ENCODE results near the gene LRRC27.

DNA sequence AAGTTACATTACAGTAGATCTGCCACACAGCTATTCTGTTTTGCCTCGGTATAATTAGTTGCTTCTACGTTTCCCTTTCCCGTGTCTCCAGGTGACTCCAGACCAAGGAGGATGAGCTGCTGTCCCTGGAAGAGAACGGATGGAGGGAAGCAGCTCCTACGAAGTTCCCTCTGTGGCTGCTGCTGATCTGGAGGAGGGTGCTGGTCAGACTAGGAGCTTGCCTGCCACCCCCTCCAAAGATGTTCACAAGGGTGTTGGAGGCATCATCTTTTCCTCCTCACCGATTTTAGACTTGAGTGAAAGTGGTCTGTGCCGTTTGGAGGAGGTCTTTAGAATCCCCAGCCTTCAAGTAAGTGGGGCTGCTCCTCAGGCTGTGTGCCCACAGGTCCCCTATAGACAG, 1.4 kb downstream of the LRRC27 start:
- TF ChIP-seq, protein P1, sequence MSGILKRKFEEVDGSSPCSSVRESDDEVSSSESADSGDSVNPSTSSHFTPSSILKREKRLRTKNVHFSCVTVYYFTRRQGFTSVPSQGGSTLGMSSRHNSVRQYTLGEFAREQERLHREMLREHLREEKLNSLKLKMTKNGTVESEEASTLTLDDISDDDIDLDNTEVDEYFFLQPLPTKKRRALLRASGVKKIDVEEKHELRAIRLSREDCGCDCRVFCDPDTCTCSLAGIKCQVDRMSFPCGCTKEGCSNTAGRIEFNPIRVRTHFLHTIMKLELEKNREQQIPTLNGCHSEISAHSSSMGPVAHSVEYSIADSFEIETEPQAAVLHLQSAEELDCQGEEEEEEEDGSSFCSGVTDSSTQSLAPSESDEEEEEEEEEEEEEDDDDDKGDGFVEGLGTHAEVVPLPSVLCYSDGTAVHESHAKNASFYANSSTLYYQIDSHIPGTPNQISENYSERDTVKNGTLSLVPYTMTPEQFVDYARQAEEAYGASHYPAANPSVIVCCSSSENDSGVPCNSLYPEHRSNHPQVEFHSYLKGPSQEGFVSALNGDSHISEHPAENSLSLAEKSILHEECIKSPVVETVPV (CRISPR knock-in tag; IDR thresholded peaks at IDR 0.05) = no peak
- no peak for TF ChIP-seq OSR1 (CRISPR knock-in tag; IDR thresholded peaks at IDR 0.05)
- no peak for TF ChIP-seq ZFP3 (CRISPR knock-in tag; IDR thresholded peaks at IDR 0.05)
- TF ChIP-seq, protein P2, sequence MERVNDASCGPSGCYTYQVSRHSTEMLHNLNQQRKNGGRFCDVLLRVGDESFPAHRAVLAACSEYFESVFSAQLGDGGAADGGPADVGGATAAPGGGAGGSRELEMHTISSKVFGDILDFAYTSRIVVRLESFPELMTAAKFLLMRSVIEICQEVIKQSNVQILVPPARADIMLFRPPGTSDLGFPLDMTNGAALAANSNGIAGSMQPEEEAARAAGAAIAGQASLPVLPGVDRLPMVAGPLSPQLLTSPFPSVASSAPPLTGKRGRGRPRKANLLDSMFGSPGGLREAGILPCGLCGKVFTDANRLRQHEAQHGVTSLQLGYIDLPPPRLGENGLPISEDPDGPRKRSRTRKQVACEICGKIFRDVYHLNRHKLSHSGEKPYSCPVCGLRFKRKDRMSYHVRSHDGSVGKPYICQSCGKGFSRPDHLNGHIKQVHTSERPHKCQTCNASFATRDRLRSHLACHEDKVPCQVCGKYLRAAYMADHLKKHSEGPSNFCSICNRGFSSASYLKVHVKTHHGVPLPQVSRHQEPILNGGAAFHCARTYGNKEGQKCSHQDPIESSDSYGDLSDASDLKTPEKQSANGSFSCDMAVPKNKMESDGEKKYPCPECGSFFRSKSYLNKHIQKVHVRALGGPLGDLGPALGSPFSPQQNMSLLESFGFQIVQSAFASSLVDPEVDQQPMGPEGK (CRISPR knock-in tag; IDR thresholded peaks at IDR 0.05; ENCODE audit: borderline replicate concordance) = no peak
- TF ChIP-seq CSDC2 (CRISPR knock-in tag; IDR thresholded peaks at IDR 0.05) = no peak
- no peak for TF ChIP-seq TCF4 (CRISPR knock-in tag; IDR thresholded peaks at IDR 0.05; ENCODE audit: borderline replicate concordance)
- TF ChIP-seq ZNF70 (CRISPR knock-in tag; IDR thresholded peaks at IDR 0.05) = no peak
- no peak for TF ChIP-seq TOX (CRISPR knock-in tag; IDR thresholded peaks at IDR 0.05; ENCODE audit: borderline replicate concordance)
- TF ChIP-seq, protein P3, sequence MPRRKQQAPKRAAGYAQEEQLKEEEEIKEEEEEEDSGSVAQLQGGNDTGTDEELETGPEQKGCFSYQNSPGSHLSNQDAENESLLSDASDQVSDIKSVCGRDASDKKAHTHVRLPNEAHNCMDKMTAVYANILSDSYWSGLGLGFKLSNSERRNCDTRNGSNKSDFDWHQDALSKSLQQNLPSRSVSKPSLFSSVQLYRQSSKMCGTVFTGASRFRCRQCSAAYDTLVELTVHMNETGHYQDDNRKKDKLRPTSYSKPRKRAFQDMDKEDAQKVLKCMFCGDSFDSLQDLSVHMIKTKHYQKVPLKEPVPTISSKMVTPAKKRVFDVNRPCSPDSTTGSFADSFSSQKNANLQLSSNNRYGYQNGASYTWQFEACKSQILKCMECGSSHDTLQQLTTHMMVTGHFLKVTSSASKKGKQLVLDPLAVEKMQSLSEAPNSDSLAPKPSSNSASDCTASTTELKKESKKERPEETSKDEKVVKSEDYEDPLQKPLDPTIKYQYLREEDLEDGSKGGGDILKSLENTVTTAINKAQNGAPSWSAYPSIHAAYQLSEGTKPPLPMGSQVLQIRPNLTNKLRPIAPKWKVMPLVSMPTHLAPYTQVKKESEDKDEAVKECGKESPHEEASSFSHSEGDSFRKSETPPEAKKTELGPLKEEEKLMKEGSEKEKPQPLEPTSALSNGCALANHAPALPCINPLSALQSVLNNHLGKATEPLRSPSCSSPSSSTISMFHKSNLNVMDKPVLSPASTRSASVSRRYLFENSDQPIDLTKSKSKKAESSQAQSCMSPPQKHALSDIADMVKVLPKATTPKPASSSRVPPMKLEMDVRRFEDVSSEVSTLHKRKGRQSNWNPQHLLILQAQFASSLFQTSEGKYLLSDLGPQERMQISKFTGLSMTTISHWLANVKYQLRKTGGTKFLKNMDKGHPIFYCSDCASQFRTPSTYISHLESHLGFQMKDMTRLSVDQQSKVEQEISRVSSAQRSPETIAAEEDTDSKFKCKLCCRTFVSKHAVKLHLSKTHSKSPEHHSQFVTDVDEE (CRISPR knock-in tag; IDR thresholded peaks at IDR 0.05) = no peak
- TF ChIP-seq RARB (CRISPR knock-in tag; IDR thresholded peaks at IDR 0.05) = no peak
- no peak for TF ChIP-seq GLIS3 (CRISPR knock-in tag; IDR thresholded peaks at IDR 0.05)
- TF ChIP-seq ARNTL (CRISPR knock-in tag; IDR thresholded peaks at IDR 0.05; ENCODE audit: borderline replicate concordance, low read depth) = no peak
- no peak for TF ChIP-seq ZNF8 (CRISPR knock-in tag; IDR thresholded peaks at IDR 0.05)
